Activated CD8-positive, alpha-beta T cell treated with anti-CD3 and anti-CD28 coated beads, Interleukin-2, amount 10 ng/mL, durations not matched to agents 7 days and 5 days (primary cell): Measurements from ENCODE around the gene TACC3. TPM values are rescaled to one million over a fixed set of nuclear protein-coding genes. Genes with fewer than 3 reads are reported as not detected.

Source experiments
- ATAC-seq: fragments of 150-1000 bp; cut with Tn5 transposase; one replicate; pipeline ENCODE4 v1.10.0; 2021; ENCODE audit warnings: moderate library complexity
- CTCF ChIA-PET: fragments of 350-600 bp; sonication (Branson Sonifier 250); formaldehyde crosslinking; loops from one replicate; lab custom pipeline; 2021; ENCODE audit warnings: antibody characterized with exemption; lab: Charles Lee
- POLR2A ChIA-PET: fragments of 350-600 bp; sonication (Branson Sonifier 250); formaldehyde crosslinking; loops from one replicate; lab custom pipeline; 2021; ENCODE audit warnings: antibody characterized with exemption; lab: Charles Lee
- DNase-seq: peaks from one replicate; pipeline ENCODE4 v3.0.0-alpha.2; 2020
- H3K27ac Mint-ChIP-seq: one replicate; pipeline ENCODE4 v1.8.0; 2021; ENCODE audit warnings: mild to moderate bottlenecking, mixed read lengths
- H3K27me3 Mint-ChIP-seq: one replicate; pipeline ENCODE4 v1.8.0; 2021; ENCODE audit warnings: low read depth, mixed read lengths
- H3K36me3 Mint-ChIP-seq: one replicate; pipeline ENCODE4 v1.8.0; 2021; ENCODE audit warnings: low read depth, mixed read lengths
- H3K4me1 Mint-ChIP-seq: one replicate; pipeline ENCODE4 v1.8.0; 2021; ENCODE audit warnings: low read depth, mixed read lengths
- H3K4me3 Mint-ChIP-seq: one replicate; pipeline ENCODE4 v1.8.0; 2021; ENCODE audit warnings: mild to moderate bottlenecking, mixed read lengths
- H3K9me3 Mint-ChIP-seq: one replicate; pipeline ENCODE4 v1.8.0; 2022; ENCODE audit warnings: mixed read lengths; ENCODE audit not compliant: insufficient read depth
- total RNA-seq, 2 experiments: library from RNA; stranded (reverse); gene quantifications; one replicate each; pipeline ENCODE4 v1.2.3, GENCODE V29; 2021

TACC3 gene
- total RNA-seq, 2 experiments from 2014 or later = 284 to 311 TPM

DNA sequence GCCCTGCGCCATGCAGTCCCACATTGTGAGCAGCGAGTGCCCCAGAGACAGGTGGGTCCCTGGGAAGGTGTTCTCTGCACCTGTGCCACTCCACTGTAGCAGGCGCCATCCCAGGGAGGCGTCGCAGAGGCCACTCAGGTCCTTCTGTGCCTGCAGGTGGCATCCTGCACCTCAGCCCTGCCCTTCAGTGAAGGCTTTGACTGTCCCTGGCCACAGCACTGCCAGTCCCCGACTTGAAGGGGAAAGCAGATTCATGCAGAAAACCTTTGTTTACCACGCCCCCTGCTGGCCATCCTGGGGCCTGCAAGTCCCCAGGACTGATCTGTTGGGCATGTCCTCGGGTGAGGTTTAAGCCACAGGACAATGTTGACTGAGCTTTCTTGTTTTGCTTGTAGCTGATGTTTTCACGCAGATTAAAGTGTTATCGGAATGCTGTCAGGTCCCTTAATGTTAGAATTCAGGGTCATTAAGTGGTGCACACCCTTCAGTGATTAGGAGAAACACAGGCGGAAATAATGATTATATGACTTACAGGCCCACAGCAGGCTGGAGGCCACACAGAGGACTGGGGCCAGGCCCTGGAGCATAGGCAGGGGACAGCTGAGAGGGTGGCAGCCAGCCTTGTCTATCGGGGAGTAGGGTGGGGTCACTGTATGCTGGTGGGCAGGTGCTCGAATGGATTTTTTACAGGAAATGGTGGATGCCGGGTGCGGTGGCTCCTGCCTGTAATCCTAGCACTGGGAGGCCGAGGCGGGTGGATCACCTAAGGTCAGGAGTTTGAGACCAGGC is 5.0 kb downstream of the TACC3 start:
- Mint-ChIP-seq H3K27ac (peak overlapping the region; percentile 21), H3K36me3 (peaks cover 84% of the 10 kb centered on the region), H3K9me3 (no peaks in the 10 kb centered on the region), H3K4me3 (no peak overlapping the region), H3K27me3 (no peaks in the 10 kb centered on the region), H3K4me1 (peaks cover 59% of the 10 kb centered on the region)
- ATAC-seq (peak; percentile 35), DNase-seq (peak; percentile 91)
- CTCF ChIA-PET = interaction anchor here (0.5 to 12.6 kb wide), 13 partner anchors 9 to 150 kb away, joined by 3 to 227 read pairs (median 5); partner anchors contain the start of gene SLBP
- POLR2A ChIA-PET = interaction anchor here (1.4 to 2.6 kb wide), 3 partner anchors 14 to 35 kb away, joined by 3 to 18 read pairs (median 4); partner anchors contain the start of gene SLBP

DNA sequence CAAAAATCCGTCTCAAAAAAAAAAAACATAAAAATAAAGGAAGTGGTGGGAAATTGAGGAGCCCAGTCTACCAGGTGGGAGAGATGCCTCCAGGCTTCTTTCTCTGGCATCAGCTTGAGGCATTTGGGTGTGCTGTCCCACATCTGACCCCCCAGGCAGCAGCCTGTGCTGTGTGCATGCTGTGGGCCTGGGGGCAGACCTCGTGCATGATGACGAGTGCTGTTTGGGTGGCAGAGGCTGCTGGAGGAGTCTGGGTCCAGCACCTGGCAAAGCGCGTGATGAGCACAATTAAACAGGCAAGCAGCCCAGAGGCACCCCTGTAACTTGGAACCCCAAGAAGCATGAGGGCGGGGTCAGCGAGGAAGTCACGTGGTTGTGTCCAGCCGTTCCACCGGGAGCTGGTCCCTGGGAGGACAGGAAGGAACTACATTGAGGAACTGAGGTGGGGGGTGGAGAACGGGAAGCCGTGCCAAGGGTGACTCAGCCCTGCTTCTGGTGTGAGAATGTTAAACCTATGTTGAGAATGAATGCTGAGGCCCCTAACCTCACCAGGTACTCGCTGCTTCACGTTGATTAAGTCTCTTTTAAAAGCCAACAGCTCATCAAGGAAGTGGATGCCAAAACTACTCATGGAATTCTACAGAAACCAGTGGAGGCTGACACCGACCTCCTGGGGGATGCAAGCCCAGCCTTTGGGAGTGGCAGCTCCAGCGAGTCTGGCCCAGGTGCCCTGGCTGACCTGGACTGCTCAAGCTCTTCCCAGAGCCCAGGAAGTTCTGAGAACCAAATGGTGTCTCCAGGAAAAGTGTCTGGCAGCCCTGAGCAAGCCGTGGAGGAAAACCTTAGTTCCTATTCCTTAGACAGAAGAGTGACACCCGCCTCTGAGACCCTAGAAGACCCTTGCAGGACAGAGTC is 6.1 kb downstream of the TACC3 start:
- no peak for DNase-seq
- no peaks in the 10 kb centered on the region for H3K27me3 Mint-ChIP-seq
- H3K4me3 Mint-ChIP-seq = no peak overlapping the region
- H3K4me1 Mint-ChIP-seq = peaks cover 59% of the 10 kb centered on the region
- no peaks in the 10 kb centered on the region for H3K9me3 Mint-ChIP-seq
- H3K36me3 Mint-ChIP-seq = peaks cover 86% of the 10 kb centered on the region
- ATAC-seq = no peak
- H3K27ac Mint-ChIP-seq = no peak overlapping the region
- POLR2A ChIA-PET = interaction anchor here (0.8 to 1.6 kb wide), 3 partner anchors 15 to 35 kb away, joined by 3 to 4 read pairs (median 3); partner anchors contain the start of gene SLBP
- CTCF ChIA-PET = interaction anchor here (1.0 to 12.6 kb wide), 4 partner anchors 10 to 34 kb away, joined by 4 to 227 read pairs (median 6); no protein-coding TSS in a partner anchor

DNA sequence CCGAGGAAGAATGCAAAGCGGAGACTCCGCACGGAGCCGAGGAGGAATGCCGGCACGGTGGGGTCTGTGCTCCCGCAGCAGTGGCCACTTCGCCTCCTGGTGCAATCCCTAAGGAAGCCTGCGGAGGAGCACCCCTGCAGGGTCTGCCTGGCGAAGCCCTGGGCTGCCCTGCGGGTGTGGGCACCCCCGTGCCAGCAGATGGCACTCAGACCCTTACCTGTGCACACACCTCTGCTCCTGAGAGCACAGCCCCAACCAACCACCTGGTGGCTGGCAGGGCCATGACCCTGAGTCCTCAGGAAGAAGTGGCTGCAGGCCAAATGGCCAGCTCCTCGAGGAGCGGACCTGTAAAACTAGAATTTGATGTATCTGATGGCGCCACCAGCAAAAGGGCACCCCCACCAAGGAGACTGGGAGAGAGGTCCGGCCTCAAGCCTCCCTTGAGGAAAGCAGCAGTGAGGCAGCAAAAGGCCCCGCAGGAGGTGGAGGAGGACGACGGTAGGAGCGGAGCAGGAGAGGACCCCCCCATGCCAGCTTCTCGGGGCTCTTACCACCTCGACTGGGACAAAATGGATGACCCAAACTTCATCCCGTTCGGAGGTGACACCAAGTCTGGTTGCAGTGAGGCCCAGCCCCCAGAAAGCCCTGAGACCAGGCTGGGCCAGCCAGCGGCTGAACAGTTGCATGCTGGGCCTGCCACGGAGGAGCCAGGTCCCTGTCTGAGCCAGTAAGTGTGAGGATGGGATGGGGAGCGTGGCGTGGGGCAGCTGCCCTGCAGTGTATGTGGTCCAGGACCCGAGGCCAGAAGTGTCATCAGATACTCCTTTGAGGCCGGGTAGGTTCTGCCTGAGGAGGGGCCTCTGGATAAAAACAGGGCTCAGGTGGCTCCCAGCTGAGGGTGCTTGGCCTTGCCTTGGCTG is 7.0 kb downstream of the TACC3 start:
- Mint-ChIP-seq H3K9me3 (no peaks in the 10 kb centered on the region), H3K27me3 (no peaks in the 10 kb centered on the region), H3K27ac (no peak overlapping the region), H3K36me3 (peaks cover 86% of the 10 kb centered on the region), H3K4me3 (no peak overlapping the region), H3K4me1 (peaks cover 54% of the 10 kb centered on the region)
- CTCF ChIA-PET = interaction anchor here (12.6 kb wide), 1 partner anchor 35 kb away, joined by 227 read pairs; no protein-coding TSS in a partner anchor
- ATAC-seq = no peak
- POLR2A ChIA-PET = interaction anchor here (1.2 kb wide), 1 partner anchor 16 kb away, joined by 3 read pairs; the partner anchor contains the start of gene SLBP
- no peak for DNase-seq

DNA sequence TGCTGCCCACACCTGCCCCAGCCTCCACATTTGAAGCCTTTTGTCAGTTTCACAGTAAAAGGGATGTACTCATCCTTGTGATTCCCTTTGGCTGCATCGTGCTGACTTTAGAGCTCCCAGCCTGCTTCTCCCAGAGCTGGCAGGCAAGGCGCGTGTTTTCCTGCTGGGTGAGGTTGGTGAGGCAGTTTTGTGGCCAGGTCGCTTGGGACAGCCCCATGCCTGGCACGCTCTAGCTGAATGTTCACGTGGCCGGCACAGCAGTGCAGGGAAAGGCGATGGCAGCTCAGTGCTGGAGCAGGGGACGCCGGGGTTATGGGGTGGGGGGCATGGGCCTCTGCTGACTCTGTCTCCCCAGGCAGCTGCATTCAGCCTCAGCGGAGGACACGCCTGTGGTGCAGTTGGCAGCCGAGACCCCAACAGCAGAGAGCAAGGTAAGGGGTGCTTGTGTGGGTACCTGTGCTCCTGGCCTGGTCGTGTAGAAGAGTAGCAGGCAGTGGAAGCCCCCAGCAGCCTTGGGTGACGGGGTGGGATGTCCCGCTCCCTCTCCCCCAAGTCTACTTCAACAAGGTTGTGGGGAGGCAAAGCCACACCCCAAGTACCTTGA is 9.3 kb downstream of the TACC3 start:
- ATAC-seq = no peak

DNA sequence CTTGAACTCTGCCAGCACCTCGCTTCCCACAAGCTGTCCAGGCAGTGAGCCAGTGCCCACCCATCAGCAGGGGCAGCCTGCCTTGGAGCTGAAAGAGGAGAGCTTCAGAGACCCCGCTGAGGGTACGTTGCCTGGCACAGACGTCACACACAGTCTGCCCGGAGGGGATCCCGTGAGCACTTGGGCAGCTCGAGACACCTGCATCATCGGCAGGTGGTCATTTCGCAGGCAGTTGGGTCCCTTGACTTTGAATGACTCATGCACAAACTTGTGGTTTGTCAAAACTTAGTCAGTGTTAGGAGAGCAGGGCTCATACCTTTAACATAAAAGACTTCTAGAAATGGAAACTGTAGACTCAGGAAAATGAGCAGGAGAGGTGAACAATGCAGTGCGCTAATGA is 9.9 kb downstream of the TACC3 start:
- no peaks in the 10 kb centered on the region for H3K9me3 Mint-ChIP-seq
- peaks cover 90% of the 10 kb centered on the region for H3K36me3 Mint-ChIP-seq
- H3K4me1 Mint-ChIP-seq = peaks cover 33% of the 10 kb centered on the region
- DNase-seq (no peak), ATAC-seq (no peak)
- no peaks in the 10 kb centered on the region for H3K27me3 Mint-ChIP-seq
- H3K27ac Mint-ChIP-seq = no peak overlapping the region
- H3K4me3 Mint-ChIP-seq = no peak overlapping the region
- ChIA-PET CTCF (interaction anchor here (2.2 to 12.6 kb wide), 2 partner anchors 19 to 38 kb away, joined by 6 to 227 read pairs; partner anchors contain the start of gene SLBP), POLR2A (interaction anchor here (1.5 to 2.1 kb wide), 2 partner anchors 10 to 19 kb away, joined by 5 to 9 read pairs; partner anchors contain the start of genes SLBP, TACC3 and TMEM129)

More for the DNA sequence above, 9.3 kb downstream of the TACC3 start:
- ChIA-PET CTCF (interaction anchor here (1.5 to 12.6 kb wide), 6 partner anchors 10 to 38 kb away, joined by 4 to 227 read pairs (median 6); partner anchors contain the start of genes SLBP, TACC3 and TMEM129), POLR2A (interaction anchor here (1.5 to 2.1 kb wide), 2 partner anchors 9 to 18 kb away, joined by 5 to 9 read pairs; partner anchors contain the start of genes SLBP, TACC3 and TMEM129)
- no peaks in the 10 kb centered on the region for H3K9me3 Mint-ChIP-seq
- H3K4me3 Mint-ChIP-seq = no peak overlapping the region
- peaks cover 36% of the 10 kb centered on the region for H3K4me1 Mint-ChIP-seq
- no peak overlapping the region for H3K27ac Mint-ChIP-seq
- H3K36me3 Mint-ChIP-seq = peaks cover 90% of the 10 kb centered on the region
- no peaks in the 10 kb centered on the region for H3K27me3 Mint-ChIP-seq
- DNase-seq = no peak

DNA sequence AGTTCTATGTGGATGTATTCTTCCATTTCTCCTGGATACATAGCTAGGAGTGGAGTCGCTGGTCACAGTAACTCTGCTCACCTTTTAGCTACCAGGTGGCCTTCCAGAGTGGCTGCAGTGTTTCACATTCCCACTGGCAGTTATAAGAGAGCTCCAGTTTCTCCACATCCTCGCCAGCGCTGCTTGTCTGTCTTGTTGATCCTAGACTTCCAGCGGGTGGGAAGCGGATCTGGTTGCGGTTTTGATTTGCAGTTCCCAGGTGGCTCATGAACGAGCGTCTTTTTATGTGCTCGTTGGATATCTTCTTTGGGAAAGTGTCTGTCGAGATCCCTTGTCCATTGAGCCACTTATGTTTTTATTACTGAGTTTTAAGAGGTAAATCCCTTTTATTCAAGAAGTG is 11.6 kb downstream of the TACC3 start:
- H3K4me1 Mint-ChIP-seq = peaks cover 16% of the 10 kb centered on the region
- H3K36me3 Mint-ChIP-seq = peaks cover 90% of the 10 kb centered on the region
- H3K4me3 Mint-ChIP-seq = no peak overlapping the region
- POLR2A ChIA-PET = no interaction called here
- no peak for ATAC-seq
- H3K9me3 Mint-ChIP-seq = no peaks in the 10 kb centered on the region
- no peak overlapping the region for H3K27ac Mint-ChIP-seq
- no peak for DNase-seq
- CTCF ChIA-PET = interaction anchor here (1.4 to 2.5 kb wide), 2 partner anchors 14 to 41 kb away, joined by 4 to 10 read pairs; no protein-coding TSS in a partner anchor
- H3K27me3 Mint-ChIP-seq = no peaks in the 10 kb centered on the region

DNA sequence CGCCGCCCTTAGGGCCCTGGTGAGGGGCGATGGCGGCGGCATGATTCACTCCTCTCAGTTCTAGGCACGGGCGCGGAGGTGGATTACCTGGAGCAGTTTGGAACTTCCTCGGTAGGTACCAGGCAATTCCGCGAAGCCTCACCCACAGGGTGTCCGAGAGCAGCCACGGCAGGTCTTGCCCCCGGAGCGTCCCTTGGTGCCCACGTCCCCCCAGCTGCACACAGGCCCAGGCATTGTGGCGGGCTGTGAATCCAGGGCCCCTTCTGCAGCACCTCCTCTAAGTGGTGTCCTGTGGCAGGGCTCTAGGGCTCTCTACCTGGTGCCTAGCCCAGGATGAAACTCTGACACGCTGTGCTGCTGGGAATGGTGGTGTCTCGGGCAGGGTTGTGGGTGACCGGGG is 13.9 kb downstream of the TACC3 start:
- Mint-ChIP-seq H3K4me3 (no peak overlapping the region), H3K9me3 (peaks cover 4% of the 10 kb centered on the region), H3K4me1 (no peaks in the 10 kb centered on the region), H3K36me3 (peaks cover 90% of the 10 kb centered on the region), H3K27me3 (no peaks in the 10 kb centered on the region), H3K27ac (no peak overlapping the region)
- ChIA-PET POLR2A (no interaction called here), CTCF (no interaction called here)
- DNase-seq (no peak), ATAC-seq (no peak)

DNA sequence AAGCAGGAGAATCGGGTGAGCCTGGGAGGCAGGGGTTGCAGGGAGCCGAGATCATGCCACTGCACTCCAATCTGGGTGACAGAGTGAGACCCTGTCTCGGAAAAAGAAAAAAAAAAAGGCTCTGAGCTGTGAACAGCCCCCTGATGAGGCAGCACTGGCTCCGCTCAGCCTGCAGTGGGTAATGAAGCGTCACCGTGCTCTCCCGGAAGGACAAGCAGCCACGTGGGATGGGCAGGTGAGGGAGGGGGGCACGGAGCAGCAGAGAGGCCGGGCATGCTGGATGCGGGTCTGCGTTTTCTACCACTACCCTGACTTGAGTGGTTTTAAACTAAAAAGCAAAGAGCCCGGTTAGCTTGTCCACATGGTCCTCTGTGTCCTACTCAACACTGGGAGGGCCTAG is 15.5 kb downstream of the TACC3 start:
- H3K27me3 Mint-ChIP-seq = no peaks in the 10 kb centered on the region
- DNase-seq (no peak), ATAC-seq (no peak)
- peaks cover 4% of the 10 kb centered on the region for H3K9me3 Mint-ChIP-seq
- POLR2A ChIA-PET = no interaction called here
- H3K36me3 Mint-ChIP-seq = peaks cover 91% of the 10 kb centered on the region
- H3K4me1 Mint-ChIP-seq = no peaks in the 10 kb centered on the region
- H3K4me3 Mint-ChIP-seq = no peak overlapping the region
- CTCF ChIA-PET = interaction anchor here (1.7 kb wide), 1 partner anchor 10 kb away, joined by 5 read pairs; no protein-coding TSS in a partner anchor
- no peak overlapping the region for H3K27ac Mint-ChIP-seq

DNA sequence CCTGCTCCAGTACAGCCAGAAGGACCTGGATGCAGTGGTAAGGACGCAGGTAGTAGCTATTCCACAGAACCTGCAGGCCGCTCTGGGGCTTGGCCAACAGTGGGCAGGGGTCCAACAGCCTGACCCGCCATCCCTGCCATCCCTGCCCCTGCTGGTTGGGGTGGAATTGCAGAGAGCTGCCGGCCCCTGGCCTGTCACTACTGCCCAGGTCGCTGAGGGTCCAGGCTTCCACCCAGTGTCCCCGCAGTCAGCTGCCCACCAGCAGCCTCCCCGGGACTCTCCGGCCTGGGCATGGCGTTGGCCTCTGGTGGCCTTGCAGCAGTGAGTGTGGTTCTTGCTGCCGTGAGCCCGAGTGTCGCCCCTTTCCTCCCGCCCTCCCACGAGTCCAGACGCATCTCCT is 16.3 kb downstream of the TACC3 start:
- H3K36me3 Mint-ChIP-seq = peaks cover 89% of the 10 kb centered on the region
- H3K4me3 Mint-ChIP-seq = no peak overlapping the region
- H3K9me3 Mint-ChIP-seq = peaks cover 4% of the 10 kb centered on the region
- H3K27me3 Mint-ChIP-seq = no peaks in the 10 kb centered on the region
- POLR2A ChIA-PET = interaction anchor here (0.6 kb wide), 1 partner anchor 59 kb away, joined by 3 read pairs; no protein-coding TSS in a partner anchor
- no peaks in the 10 kb centered on the region for H3K4me1 Mint-ChIP-seq
- DNase-seq (no peak), ATAC-seq (no peak)
- H3K27ac Mint-ChIP-seq = no peak overlapping the region
- CTCF ChIA-PET = interaction anchor here (1.7 kb wide), 1 partner anchor 11 kb away, joined by 5 read pairs; no protein-coding TSS in a partner anchor

DNA sequence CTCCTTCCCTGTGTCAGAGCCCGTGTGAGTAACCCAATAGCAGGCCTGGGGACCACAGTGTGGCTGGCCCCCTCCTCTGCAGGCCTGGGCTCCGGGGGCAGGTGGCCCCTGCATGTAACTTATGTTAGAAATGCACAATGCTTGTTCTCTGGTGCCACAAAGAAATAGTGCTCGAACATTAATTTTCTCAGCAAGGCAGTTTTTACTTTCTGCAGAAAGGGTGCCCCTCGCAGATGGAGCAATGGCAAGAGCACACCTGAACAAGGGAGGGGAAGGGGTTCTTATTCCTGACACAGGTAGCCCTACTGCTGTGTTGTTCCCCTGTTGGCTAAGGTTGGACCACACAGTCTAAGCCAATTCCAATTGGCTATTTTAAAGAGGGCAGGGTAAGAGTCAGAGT is 17.1 kb downstream of the TACC3 start:
- no peak overlapping the region for H3K27ac Mint-ChIP-seq
- no peak for ATAC-seq
- CTCF ChIA-PET = interaction anchor here (1.7 kb wide), 1 partner anchor 12 kb away, joined by 5 read pairs; no protein-coding TSS in a partner anchor
- peaks cover 83% of the 10 kb centered on the region for H3K36me3 Mint-ChIP-seq
- no peak for DNase-seq
- no peaks in the 10 kb centered on the region for H3K27me3 Mint-ChIP-seq
- no peak overlapping the region for H3K4me3 Mint-ChIP-seq
- H3K9me3 Mint-ChIP-seq = peaks cover 4% of the 10 kb centered on the region
- POLR2A ChIA-PET = no interaction called here
- H3K4me1 Mint-ChIP-seq = no peaks in the 10 kb centered on the region
